Measurements from ENCODE around the gene NDUFB10. TPM values are rescaled to one million over a fixed set of nuclear protein-coding genes. Genes with fewer than 3 reads are reported as not detected.
A peak's percentile ranks its signal among the peaks of the same experiment; 100 is the strongest.

NDUFB10 gene
- total and polyA plus RNA-seq, 2 donors from 2014 or later: 123 to 432 TPM

DNA sequence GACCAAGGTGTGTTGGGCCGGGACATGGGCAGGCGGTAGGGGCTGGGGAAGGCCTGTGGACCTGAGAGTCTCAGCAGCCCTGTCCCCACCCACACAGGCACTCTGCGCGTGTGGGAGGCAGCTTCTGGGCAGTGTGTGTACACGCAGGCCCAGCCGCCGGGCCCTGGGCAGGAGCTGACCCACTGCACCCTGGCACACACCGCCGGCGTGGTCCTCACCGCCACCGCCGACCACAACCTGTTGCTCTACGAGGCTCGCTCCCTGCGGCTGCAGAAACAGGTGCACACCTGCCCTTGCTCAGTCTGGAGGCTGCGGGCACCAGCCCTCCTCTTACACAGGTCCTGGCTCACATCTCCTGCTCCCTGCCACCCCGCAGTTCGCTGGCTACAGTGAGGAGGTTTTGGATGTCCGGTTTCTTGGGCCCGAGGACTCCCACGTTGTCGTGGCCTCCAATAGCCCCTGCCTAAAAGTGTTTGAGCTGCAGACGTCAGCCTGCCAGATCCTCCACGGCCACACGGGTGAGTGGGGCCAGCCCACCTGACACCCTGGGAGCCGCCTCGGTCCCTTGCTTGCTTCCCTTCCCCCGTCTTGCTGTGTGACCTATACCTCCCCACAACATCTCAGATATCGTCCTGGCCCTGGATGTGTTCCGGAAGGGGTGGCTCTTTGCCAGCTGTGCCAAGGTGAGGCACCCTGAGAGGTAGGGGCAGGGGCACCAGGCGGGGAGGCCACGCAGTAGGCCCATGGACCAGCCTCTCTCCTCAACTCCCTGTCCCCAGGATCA, 16.3 kb downstream of the NDUFB10 start:
- TF ChIP-seq, protein P1, sequence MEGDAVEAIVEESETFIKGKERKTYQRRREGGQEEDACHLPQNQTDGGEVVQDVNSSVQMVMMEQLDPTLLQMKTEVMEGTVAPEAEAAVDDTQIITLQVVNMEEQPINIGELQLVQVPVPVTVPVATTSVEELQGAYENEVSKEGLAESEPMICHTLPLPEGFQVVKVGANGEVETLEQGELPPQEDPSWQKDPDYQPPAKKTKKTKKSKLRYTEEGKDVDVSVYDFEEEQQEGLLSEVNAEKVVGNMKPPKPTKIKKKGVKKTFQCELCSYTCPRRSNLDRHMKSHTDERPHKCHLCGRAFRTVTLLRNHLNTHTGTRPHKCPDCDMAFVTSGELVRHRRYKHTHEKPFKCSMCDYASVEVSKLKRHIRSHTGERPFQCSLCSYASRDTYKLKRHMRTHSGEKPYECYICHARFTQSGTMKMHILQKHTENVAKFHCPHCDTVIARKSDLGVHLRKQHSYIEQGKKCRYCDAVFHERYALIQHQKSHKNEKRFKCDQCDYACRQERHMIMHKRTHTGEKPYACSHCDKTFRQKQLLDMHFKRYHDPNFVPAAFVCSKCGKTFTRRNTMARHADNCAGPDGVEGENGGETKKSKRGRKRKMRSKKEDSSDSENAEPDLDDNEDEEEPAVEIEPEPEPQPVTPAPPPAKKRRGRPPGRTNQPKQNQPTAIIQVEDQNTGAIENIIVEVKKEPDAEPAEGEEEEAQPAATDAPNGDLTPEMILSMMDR (IDR thresholded peaks at IDR 0.05; ENCODE audit: borderline replicate concordance, extremely low read depth, insufficient read depth): no peak
- intact Hi-C loops (cut with DNase I): no loop called here
- Histone ChIP-seq H3K36me3 (ENCODE audit: control insufficient read depth in 2 of 3, insufficient read depth in 3 of 3, low read length in 3 of 3) (peaks cover 0 to 21% (median 13%) of the 10 kb centered on the region in 3 donors), H3K9me3 (ENCODE audit: control insufficient read depth in 2 of 3, insufficient read depth in 1 of 3, low read length in 3 of 3) (no peaks in the 10 kb centered on the region), H3K9ac (ENCODE audit: low read length in 3 of 3) (no peak overlapping the region), H3K4me3 (ENCODE audit: low read length in 3 of 3) (no peak overlapping the region), H3K27me3 (ENCODE audit: control insufficient read depth, insufficient read depth, low read length) (peaks cover 9% of the 10 kb centered on the region), H3K27ac (ENCODE audit: low read depth in 2 of 2, low read length in 2 of 2) (no peak overlapping the region), H3K4me1 (ENCODE audit: control insufficient read depth in 2 of 3, insufficient read depth in 2 of 3, low read depth in 1 of 3, low read length in 3 of 3) (peaks cover 0 to 13% (median 4%) of the 10 kb centered on the region in 3 donors)
- FAIRE-seq: no peak
- DNase-seq: peak in 1 of 5 donors; percentile 75

DNA sequence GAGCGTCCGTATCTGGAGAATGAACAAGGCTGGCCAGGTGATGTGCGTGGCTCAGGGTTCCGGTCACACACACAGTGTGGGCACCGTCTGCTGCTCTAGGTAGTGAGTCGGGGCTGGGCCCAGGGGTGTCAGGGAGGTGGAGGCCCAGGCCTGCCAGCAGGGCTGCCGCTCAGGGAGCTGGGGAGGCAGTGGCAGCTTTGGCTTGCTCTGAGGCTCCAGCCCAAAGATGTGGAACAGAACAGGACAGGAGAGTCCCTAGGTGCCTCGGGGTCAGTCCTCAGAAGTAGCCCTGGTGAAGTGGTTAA, 16.8 kb downstream of the NDUFB10 start:
- FAIRE-seq: no peak
- Histone ChIP-seq H3K27me3 (ENCODE audit: control insufficient read depth, insufficient read depth, low read length) (peaks cover 14% of the 10 kb centered on the region), H3K4me1 (ENCODE audit: control insufficient read depth in 2 of 3, insufficient read depth in 2 of 3, low read depth in 1 of 3, low read length in 3 of 3) (peaks cover 0 to 10% (median 4%) of the 10 kb centered on the region in 3 donors), H3K9ac (ENCODE audit: low read length in 3 of 3) (no peak overlapping the region), H3K9me3 (ENCODE audit: control insufficient read depth in 2 of 3, insufficient read depth in 1 of 3, low read length in 3 of 3) (no peaks in the 10 kb centered on the region), H3K27ac (ENCODE audit: low read depth in 2 of 2, low read length in 2 of 2) (no peak overlapping the region), H3K4me3 (ENCODE audit: low read length in 3 of 3) (no peak overlapping the region), H3K36me3 (ENCODE audit: control insufficient read depth in 2 of 3, insufficient read depth in 3 of 3, low read length in 3 of 3) (peaks cover 0 to 21% (median 13%) of the 10 kb centered on the region in 3 donors)
- peak in 1 of 5 donors; percentile 43 for DNase-seq
- TF ChIP-seq, protein P1 (IDR thresholded peaks at IDR 0.05; ENCODE audit: borderline replicate concordance, extremely low read depth, insufficient read depth): no peak
- intact Hi-C loops (cut with DNase I): no loop called here

DNA sequence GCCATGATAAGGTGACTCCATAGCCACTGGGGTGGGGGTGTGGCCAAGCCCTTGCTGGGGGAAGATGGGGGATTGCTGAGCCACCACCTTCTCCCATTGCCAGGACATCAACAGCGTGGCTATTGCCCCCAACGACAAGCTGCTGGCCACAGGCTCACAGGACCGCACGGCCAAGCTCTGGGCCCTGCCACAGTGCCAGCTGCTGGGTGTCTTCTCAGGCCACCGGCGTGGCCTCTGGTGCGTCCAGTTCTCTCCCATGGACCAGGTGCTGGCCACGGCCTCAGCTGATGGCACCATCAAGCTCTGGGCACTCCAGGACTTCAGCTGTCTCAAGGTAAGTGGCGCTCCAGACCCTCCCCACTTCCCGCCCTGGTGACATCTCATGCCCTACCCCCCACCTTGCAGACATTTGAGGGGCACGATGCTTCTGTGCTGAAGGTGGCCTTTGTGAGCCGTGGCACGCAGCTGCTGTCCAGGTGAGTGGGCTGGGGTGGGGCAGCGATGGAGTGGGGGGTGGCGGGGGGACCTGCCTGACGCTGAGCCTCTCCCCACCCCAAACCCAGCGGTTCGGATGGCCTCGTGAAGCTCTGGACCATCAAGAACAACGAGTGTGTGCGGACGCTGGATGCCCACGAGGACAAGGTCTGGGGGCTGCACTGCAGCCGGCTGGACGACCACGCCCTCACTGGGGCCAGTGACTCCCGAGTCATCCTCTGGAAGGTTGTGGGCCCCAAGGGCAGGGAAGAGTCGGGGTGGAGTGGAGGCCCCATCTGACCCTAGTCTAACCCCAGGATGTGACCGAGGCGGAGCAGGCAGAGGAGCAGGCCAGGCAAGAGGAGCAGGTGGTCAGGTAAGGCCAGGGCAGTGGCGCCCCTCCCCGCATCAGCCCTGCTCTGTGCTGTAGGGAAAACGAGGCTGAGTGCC, 17.9 kb downstream of the NDUFB10 start:
- peaks cover 0 to 10% (median 4%) of the 10 kb centered on the region in 3 donors for H3K4me1 ChIP-seq (ENCODE audit: control insufficient read depth in 2 of 3, insufficient read depth in 2 of 3, low read depth in 1 of 3, low read length in 3 of 3)
- FAIRE-seq: no peak
- H3K9me3 ChIP-seq (ENCODE audit: control insufficient read depth in 2 of 3, insufficient read depth in 1 of 3, low read length in 3 of 3): no peaks in the 10 kb centered on the region
- intact Hi-C loops (cut with DNase I): no loop called here
- DNase-seq: peak in 1 of 5 donors; percentile 61
- no peak overlapping the region for H3K9ac ChIP-seq (ENCODE audit: low read length in 3 of 3)
- TF ChIP-seq, protein P1 (IDR thresholded peaks at IDR 0.05; ENCODE audit: borderline replicate concordance, extremely low read depth, insufficient read depth): no peak
- no peak overlapping the region for H3K4me3 ChIP-seq (ENCODE audit: low read length in 3 of 3)
- H3K27me3 ChIP-seq (ENCODE audit: control insufficient read depth, insufficient read depth, low read length): peaks cover 25% of the 10 kb centered on the region
- no peak overlapping the region for H3K27ac ChIP-seq (ENCODE audit: low read depth in 2 of 2, low read length in 2 of 2)
- H3K36me3 ChIP-seq (ENCODE audit: control insufficient read depth in 2 of 3, insufficient read depth in 3 of 3, low read length in 3 of 3): peaks cover 0 to 21% (median 13%) of the 10 kb centered on the region in 3 donors
